Activated CD8-positive, alpha-beta memory T cell treated with anti-CD3 and anti-CD28 coated beads for 48 hours (primary cell): ENCODE data around the gene CDSN.
"Not testable (repeated sequence)": the region's sequence is repeated elsewhere in the genome, so short reads cannot be mapped to it uniquely, and the experiment has no call there.

Experiments
- DNase-seq, 3 experiments: peaks; one replicate each; pipeline ENCODE4 v3.0.0-alpha.2; 2020; ENCODE audit warnings: low read depth in 2 of 3, low spot score in 2 of 3

CDSN gene, protein sequence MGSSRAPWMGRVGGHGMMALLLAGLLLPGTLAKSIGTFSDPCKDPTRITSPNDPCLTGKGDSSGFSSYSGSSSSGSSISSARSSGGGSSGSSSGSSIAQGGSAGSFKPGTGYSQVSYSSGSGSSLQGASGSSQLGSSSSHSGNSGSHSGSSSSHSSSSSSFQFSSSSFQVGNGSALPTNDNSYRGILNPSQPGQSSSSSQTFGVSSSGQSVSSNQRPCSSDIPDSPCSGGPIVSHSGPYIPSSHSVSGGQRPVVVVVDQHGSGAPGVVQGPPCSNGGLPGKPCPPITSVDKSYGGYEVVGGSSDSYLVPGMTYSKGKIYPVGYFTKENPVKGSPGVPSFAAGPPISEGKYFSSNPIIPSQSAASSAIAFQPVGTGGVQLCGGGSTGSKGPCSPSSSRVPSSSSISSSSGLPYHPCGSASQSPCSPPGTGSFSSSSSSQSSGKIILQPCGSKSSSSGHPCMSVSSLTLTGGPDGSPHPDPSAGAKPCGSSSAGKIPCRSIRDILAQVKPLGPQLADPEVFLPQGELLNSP

DNA sequence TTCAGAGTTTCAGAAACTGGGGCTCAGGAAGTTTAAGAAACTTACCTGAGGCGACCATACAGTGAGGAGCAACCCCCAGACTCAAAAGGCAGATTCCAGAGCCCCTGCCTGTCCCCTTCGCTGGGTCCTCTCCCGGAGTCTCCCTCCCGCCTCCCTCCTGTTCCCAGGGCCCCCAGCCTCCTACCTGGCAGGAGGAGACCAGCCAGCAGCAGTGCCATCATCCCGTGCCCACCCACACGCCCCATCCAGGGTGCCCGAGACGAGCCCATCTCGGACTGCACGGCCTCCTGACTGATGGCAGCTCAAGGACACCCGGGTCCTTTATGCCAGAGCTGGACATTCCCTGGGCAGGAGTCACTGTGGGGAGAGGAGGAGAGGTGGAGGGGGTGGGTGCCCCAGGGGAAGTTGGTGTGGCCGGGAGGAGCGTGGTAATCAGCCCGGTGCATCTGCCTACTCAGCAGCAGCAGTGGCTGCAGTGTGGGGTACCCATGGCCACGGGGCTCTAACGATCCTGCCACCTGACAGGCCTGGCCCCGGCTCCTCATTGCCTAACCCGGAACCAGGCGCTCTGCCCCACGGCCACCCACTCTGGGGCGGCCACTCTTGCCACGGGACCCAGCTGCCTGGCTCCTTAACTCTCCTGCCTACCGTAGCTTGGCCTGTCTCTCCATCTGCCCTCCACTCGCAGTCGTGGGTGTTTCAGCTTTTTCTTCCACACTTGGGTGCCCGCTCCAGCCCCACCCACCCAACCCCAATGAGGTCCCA lies at the start of gene CDSN:
TSS of gene CDSN (minus strand) at position 296 of the 765 bp plus-strand sequence. CDS start at position 269, 27 bp downstream.
- DNase-seq: no peak

DNA sequence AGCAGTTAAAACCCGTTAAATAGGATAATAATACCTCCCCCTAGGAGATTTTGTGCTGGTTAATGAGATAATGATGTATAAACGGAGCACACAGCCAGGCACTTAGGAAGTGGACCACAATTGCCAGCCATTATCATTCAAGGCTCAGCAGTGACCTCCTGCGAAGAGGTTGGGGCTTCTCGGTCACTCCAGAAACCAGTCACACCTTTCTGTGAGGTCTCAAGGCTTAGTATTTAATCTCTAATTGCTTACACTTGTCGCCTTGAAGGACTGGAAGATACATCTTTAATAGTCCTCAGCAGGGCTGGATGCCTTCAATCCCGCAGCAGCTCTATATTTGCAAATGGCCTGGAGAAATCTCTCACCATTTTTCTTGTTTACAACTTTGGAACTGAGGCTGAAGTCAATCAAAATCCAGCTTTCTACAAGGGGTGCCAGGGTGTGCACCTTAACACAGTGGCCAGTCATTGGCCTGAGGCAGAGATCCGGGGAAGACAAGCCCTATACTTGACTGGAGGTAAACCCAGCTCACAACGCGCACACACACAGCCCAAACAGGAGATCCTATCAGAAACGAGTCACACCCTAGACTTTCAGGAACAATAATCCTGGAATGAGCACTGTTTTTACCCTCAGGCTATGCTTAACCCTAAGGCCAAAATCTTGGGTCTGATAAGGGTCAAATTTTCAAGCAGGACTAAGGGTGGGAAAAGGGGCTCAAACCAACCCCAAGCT lies 49.0 kb upstream of the CDSN start:
- DNase-seq: no peak

DNA sequence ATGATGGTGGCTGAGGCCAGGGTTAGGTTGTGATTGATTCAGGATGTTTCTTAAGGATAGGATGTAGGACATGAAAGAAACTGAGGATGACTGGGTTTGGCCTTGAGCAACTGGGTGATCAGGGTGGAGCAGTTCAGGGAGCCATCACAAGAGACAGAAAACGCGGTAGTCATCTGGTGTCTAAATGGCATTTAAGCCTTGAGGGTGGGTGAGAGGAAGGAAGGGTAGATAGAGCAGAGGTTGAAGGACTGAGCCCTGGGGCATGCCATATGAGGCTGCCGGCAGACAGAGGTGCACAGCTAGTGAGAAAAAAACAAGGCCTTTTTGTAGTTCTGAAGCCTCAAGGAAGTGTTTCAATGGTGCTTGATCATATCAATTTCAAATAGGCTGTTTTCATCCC lies 48.4 kb upstream of the CDSN start:
- no peak for DNase-seq

DNA sequence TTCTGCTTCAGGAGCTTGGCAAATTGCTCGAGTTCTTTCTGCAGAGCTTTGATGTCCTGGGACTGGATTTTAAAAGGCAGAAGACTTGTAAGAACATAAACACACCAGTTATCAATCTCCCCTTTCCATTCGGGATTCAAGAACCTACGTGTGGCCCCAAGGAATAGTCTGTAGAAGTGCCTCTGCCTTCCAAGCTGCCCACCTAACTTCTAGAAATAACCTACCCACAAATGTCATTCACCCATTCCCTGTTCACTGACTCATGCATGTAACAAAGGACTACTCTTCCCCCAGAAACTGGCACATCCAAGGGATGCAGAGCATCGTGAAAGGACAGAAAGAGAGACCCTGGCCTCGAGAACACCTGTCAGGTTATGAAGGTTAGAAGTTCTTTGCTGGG lies 45.7 kb upstream of the CDSN start:
- no peak for DNase-seq

DNA sequence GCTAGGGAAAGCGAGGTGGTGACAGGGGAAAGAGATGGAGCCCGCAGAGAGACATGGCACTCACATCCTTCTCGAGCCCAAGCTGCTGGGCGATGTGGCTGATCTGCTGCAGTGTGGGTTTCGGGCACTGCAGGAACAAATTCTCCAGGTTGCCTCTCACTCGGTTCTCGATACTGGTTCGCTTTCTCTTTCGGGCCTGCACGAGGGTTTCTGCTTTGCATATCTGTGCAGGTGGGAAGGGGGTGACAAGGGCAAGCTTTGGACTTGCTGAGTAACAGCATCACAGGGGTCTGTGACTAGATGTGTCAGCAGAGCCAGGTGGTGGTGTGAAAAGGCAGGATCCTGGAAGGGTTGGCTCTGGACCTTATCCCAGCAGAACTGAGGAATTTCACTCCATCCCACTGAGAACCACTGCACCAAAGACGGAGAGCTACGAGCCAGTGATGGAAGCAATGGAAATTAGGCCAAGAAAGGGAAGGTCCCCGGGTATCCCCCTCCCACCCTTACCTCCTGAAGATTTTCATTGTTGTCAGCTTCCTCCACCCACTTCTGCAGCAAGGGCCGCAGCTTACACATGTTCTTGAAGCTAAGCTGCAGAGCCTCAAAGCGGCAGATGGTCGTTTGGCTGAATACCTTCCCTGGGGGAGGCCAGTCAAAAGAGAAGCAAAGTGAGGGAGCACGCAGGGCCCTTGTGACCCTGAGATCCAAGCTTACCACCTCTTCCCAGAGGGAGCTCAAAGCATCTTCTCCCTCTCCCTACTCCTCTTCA lies 45.0 kb upstream of the CDSN start:
- DNase-seq: not testable (repeated sequence)

DNA sequence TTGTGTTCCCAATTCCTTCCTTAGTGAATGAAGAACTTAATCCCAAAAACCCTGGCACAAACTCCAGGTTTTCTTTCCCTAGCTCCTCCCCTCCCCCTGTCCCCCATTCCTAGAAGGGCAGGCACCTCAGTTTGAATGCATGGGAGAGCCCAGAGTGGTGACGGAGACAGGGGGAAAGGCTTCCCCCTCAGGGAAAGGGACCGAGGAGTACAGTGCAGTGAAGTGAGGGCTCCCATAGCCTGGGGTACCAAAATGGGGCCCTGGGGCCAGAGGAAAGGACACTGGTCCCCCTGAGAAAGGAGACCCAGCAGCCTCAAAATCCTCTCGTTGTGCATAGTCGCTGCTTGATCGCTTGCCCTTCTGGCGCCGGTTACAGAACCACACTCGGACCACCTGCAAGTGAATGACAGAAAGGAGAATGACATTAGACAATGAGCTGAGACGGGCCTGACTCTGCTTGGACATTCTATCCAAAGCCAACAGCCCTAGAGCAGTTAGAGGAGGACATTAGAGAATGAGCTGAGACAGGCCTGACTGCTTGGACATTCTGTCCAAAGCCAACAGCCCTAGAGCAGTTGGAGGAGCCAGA lies 44.3 kb upstream of the CDSN start:
- DNase-seq: not testable (repeated sequence)

DNA sequence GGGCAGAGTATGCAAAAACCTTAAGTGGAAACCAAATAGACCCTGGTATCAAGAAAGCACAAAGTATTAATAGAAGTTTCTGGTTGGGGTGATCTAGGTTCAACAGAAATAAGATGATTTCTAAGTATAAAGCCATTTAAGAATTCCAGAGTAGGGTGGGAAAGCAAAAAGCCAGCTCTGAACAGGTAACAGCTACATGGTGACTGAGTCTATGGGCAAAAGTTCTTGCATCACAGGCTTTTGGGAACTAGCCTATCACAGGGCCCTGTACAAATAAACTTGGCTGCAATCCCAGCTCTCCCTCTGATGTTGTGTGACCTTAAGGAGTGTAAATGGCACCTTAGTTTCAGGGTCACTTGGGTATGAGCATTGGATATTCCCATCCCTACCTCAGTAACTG lies 43.7 kb upstream of the CDSN start:
- no peak for DNase-seq

DNA sequence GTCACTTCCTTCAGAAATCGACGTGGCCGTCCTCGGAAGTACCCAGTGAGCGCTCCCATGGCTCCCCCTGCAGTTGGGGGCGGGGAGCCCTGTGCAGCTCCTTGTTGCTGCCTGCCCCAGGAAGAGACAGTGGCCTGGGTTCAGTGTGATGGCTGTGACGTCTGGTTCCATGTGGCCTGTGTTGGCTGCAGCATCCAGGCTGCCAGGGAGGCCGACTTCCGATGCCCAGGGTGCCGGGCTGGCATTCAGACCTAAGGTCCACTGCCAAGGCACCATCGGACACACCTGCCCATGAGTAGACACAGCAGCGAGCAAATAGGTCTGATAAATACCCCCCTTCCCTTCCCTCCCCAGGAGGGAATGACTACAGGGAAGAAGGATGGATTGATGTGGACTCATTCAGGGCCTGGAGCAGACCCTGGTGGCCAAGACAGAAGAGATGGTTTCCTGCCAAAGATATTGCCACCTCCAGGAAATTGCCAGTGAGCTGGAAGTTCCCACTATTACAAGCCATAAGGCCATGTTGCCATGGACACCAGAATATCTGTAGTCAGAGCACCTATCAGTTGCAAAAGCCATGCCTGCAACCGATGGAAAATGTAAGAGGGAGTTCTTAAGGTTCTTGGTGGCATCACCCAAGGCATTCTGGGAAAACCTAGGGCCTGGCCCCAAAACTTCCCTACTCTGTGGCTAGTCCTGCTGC lies 42.4 kb upstream of the CDSN start:
- no peak for DNase-seq

DNA sequence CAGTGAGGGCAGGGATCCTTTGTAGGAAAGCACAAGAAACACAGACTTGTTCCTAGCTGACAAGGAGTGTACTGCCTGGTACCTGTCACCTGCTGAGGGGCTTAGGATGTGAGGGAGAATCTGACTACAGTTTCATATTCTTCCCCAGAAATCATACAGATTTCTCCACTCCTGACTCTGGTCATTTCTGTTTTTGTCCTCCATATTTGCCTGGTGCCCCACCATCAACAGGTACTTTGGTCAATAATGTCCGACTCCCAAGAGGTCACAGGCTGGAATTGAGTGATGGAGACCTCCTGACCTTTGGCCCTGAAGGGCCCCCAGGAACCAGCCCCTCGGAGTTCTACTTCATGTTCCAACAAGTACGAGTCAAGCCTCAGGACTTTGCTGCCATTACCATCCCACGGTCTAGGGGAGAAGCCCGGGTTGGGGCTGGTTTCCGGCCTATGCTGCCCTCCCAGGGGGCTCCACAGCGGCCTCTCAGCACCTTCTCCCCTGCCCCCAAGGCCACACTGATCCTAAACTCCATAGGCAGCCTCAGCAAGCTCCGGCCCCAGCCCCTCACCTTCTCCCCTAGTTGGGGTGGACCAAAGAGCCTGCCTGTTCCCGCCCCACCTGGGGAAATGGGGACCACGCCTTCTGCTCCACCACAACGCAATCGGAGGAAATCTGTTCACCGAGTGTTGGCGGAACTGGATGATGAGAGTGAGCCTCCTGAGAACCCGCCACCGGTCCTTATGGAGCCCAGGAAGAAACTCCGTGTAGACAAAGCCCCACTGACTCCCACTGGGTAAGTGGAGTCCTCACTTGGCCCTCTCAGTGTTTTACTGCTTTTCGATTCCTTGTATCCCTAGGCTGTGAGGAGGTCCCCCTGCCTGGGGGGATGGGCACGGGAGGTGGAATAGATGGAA lies 41.2 kb upstream of the CDSN start:
- no peak for DNase-seq

DNA sequence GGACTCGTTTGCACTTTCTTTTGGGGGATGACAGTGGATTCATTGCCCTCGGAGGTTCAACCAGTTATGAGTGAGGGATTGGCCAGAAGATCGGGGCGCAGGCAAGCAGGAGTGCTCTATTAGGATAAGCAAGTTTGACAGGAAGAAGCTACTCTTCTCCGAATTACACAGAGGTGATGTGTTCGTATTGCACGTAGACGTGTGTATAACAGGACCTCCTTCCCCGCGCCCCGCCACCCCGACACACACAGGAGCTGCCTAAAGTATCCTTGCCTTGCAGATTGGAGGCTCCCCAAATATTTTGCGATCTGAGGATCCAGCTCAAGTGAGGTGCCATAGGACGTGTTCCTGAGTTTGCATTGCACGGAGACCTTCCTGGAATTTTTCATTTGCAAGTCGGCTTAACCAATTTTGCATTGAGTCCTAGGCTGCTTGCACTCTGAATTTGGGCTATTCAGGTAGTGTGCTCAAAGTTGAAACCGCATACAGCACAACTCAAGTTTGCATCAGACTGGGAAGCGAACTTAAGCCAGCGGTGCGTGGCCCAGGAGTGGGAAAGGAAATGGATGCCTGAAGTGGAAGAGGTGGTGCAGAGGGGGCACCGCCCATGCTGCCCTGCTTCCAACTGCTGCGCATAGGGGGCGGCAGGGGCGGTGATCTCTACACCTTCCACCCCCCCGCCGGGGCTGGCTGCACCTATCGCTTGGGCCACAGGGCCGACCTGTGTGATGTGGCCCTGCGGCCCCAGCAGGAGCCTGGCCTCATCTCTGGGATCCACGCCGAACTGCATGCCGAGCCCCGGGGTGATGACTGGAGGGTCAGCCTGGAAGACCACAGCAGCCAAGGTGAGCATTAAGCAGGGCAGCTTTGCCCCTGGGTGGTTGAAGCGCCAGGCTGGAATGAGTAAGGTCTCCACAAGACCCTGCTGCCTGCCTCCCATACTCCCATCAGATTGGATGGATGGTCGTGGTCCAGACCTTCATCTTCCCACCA lies 38.9 kb upstream of the CDSN start:
- peak in 1 of 3 experiments; percentile 15 for DNase-seq

DNA sequence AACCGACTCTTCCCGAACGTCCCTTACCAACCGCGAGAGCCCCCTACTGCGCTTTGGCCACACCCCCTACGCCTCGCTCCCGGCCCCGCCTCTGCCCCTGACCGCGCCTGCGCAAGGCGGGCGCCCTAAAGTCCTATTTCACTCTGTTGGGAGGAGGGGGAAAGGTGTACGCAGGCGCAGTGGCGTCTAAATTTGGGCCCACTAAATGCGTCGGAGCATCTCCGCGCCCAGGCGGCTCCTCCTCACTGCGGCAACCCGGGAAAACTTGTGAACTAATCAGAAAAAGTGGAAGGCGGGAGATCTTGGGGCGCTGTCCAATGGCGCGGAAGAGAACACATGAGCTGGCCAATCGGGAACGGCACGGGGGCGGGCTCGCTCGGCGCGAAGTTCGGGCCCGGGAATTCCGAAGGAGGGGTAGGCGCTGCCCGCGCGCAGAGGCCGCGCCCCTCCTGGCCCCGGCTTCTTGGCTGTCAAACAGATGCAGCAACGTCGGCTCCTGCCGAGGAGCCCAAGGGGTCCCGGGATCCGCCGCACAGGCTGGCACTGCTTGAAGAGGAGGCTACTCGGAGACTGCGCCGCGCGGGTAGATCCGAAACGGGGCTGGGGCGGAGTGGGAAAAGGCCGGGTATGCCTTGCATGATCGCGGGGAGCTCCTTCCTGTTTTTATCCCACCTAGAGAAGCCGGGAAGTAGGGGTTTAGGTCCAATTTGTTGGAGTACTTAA lies 38.1 kb upstream of the CDSN start, which contains the start of gene TCF19:
TSS of gene TCF19 (plus strand) at position 450 of the 723 bp plus-strand sequence. CDS start 881 bp downstream, outside the sequence.
- peak; percentile 89 to 97 (median 95) for DNase-seq

DNA sequence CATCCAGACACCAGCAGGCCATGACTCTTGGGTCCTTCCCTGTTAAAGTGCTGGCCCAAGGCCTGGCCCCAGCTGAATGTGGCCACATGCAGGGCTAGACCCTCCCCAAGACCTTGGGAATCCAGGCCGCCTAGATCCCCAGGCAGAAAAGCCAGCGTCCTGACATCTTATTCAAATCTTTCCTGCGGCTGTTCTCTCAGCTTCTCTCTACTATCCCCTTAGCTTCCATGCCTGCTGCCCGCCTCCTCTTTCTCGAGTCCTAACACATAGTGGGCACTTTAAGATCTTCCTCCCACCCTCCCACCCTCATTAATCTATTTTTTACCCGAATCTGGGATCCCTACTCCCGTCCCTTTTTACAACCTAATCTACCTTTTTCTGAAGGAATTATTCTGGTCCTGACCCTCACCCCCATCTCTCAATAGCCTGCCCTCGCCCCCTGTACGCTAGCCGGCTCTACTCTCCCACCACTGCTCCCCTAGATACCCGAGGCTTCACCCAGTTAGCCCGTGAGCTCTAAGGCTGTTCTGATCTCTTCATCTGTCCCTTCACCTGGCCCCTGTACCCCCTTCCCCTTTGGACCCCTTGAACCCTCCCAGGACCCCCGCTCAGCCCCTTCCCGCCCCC lies 37.4 kb upstream of the CDSN start, which contains the start of gene CCHCR1:
TSS of gene CCHCR1 (minus strand) at position 290 of the 627 bp plus-strand sequence. CDS start at position 88, 202 bp downstream.
- no peak for DNase-seq

DNA sequence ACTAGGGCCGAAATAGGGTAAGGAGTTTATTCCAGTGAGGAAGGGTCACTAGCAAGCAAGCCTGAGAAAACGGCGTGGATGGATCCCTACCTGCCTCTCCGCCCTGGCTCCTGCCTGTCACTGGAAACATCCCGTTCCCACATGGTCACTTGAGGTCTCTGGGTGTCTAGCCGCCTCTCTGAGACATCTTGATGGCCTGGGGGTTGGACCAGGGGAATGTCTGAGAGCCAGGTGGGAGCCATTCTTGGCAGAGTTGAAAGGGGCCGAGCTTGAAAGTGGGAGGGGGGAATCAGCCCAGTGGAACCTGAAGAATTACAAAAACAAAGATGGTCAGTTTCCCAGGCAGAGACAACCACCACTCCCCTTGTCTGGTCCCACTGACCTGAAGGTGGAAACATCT lies 36.4 kb upstream of the CDSN start:
- no peak for DNase-seq

DNA sequence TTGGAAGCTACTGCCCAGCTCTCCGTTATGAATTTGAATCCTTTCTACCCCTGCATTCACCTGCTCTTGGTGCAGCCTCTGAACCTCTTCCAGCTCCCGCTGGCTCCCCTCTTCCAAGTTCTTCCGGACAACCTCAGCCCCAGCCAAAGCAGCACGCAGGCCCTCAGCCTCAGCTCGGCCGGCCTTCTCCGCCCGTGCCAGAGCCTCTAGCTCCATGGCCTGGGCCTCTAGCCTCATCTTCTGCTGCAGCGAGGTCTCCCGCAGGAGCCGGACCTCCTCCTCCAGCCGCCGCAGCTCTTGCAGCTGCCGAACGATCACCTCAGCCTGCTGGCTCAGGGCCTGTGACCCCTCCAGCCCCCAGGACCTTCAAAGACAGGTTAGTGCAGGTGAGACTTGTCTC lies 34.2 kb upstream of the CDSN start:
- DNase-seq: no peak

DNA sequence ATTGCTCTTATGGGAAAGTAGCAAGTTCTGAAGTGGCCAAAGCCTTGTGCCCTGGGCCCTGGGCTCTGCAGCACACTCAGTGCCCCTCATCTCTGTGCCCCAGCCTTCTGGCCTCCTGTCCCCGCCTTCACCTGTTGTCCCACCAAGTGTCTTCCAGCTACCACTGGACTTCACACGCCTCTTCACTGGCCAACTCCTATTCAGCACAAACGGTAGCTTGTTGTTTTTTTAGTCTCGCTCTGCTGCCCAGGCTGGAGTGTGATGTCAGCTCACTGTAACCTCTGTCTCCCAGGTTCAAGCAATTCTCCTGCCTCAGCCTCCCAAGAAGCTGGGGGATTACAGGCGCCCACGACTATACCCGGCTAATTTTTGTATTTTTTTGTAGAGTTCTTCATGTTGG lies 32.5 kb upstream of the CDSN start:
- DNase-seq: no peak

DNA sequence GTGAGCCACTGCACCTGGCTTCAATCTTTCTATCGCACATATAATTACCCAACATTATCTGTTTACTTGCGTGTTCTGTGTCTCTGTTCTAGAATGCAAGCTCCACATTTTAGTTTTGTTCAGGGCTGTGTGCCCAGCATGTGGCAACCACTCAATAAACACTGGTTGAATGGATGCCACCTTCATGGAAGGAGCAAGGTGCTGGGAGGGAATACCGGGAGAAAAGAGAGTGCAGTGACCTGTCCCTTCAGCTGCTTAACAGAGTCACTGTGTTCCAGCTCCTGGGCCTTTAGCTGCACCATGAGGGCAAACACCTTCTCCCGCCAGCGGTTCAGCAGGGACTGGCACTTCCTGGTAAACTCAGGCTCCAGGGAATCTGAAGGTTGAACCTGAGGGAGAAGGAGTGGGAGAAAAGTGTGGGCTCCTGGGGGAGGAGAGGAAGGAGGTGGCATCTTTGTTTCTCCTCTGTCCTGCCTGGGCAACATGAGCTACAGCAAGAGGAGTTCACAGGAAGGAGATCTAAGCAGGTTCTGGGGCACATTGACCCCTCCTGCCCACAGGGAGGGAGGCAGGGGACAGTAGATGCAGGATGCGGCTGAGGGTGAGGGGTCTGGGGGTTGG lies 29.7 kb upstream of the CDSN start:
- DNase-seq: no peak
